Activated T-cell treated with anti-CD3 and anti-CD28 coated beads, Interleukin-2, amount 50 U/mL, for 4 hours (primary cell): Measurements from ENCODE around the gene SLC25A28. TPM values are rescaled to one million over a fixed set of nuclear protein-coding genes. Genes with fewer than 3 reads are reported as not detected.
"Not testable (repeated sequence)": the region's sequence is repeated elsewhere in the genome, so short reads cannot be mapped to it uniquely, and the experiment has no call there.

Experiments
- ATAC-seq, 2 donors: fragments of 200-7000 bp; cut with Tn5 transposase; one replicate each; pipeline ENCODE4 v1.10.0; 2021
- DNase-seq: peaks from one replicate; pipeline ENCODE4 v3.0.0-alpha.2; 2020
- H3K27me3 Mint-ChIP-seq: one replicate; pipeline ENCODE4 v1.8.0; 2021; ENCODE audit warnings: low read depth, mixed read lengths
- H3K36me3 Mint-ChIP-seq: one replicate; pipeline ENCODE4 v1.8.0; 2022; ENCODE audit warnings: mixed read lengths; ENCODE audit not compliant: insufficient read depth
- H3K4me1 Mint-ChIP-seq: one replicate; pipeline ENCODE4 v1.8.0; 2021; ENCODE audit warnings: low read depth, mixed read lengths
- H3K4me3 Mint-ChIP-seq: one replicate; pipeline ENCODE4 v1.8.0; 2021; ENCODE audit warnings: mild to moderate bottlenecking, moderate library complexity, mixed read lengths
- H3K9me3 Mint-ChIP-seq: one replicate; pipeline ENCODE4 v1.8.0; 2021; ENCODE audit warnings: mixed read lengths
- total RNA-seq, 3 donors: library from RNA; stranded (reverse); gene quantifications; one replicate each; pipeline ENCODE4 v1.2.1, GENCODE V29; 2021

The SLC25A28 gene
- total RNA-seq, 3 donors from 2014 or later, result 58.8 to 65.3 (median 64.7) TPM

- Mint-ChIP-seq H3K4me1 (peaks cover 29% of the 10 kb centered on the region), H3K27me3 (no peaks in the 10 kb centered on the region), H3K9me3 (no peaks in the 10 kb centered on the region), H3K36me3 (peaks cover 20% of the 10 kb centered on the region), H3K4me3 (no peak overlapping the region)
- ATAC-seq (peak; percentile 50 to 54), DNase-seq (no peak)
Observed at GRCh38 chr10:99612167-99612831, 7.9 kb downstream of the SLC25A28 start.

- peaks cover 20% of the 10 kb centered on the region for H3K36me3 Mint-ChIP-seq
- no peak overlapping the region for H3K4me3 Mint-ChIP-seq
- H3K4me1 Mint-ChIP-seq, result peaks cover 21% of the 10 kb centered on the region
- ATAC-seq, result no peak
- no peaks in the 10 kb centered on the region for H3K27me3 Mint-ChIP-seq
- H3K9me3 Mint-ChIP-seq, result no peaks in the 10 kb centered on the region
- DNase-seq, result no peak
Observed at GRCh38 chr10:99611326-99611725, 8.9 kb downstream of the SLC25A28 start.

GRCh38 chr10:99610221-99610620 is 10.0 kb downstream of the SLC25A28 start:
- Mint-ChIP-seq H3K4me1 (peaks cover 11% of the 10 kb centered on the region), H3K9me3 (no peaks in the 10 kb centered on the region), H3K4me3 (no peak overlapping the region), H3K27me3 (no peaks in the 10 kb centered on the region), H3K36me3 (peaks cover 17% of the 10 kb centered on the region)
- DNase-seq, result no peak
- ATAC-seq, result no peak

- Mint-ChIP-seq H3K9me3 (no peaks in the 10 kb centered on the region), H3K36me3 (peaks cover 17% of the 10 kb centered on the region), H3K27me3 (no peaks in the 10 kb centered on the region), H3K4me1 (peaks cover 6% of the 10 kb centered on the region), H3K4me3 (no peak overlapping the region)
- no peak for DNase-seq
- ATAC-seq, result no peak
Observed at GRCh38 chr10:99609186-99609585, 11.1 kb downstream of the SLC25A28 start.

- ATAC-seq, result no peak
- no peak for DNase-seq
- Mint-ChIP-seq H3K4me1 (no peaks in the 10 kb centered on the region), H3K4me3 (no peak overlapping the region), H3K9me3 (no peaks in the 10 kb centered on the region), H3K36me3 (peaks cover 10% of the 10 kb centered on the region), H3K27me3 (peaks cover 8% of the 10 kb centered on the region)
Observed at GRCh38 chr10:99605351-99605750, 14.9 kb downstream of the SLC25A28 start.

- peaks cover 7% of the 10 kb centered on the region for H3K36me3 Mint-ChIP-seq
- H3K9me3 Mint-ChIP-seq, result no peaks in the 10 kb centered on the region
- H3K4me1 Mint-ChIP-seq, result no peaks in the 10 kb centered on the region
- peaks cover 8% of the 10 kb centered on the region for H3K27me3 Mint-ChIP-seq
- DNase-seq, result no peak
- no peak overlapping the region for H3K4me3 Mint-ChIP-seq
- no peak for ATAC-seq
Observed at GRCh38 chr10:99604862-99605261, 15.4 kb downstream of the SLC25A28 start.

GRCh38 chr10:99598781-99599509 is 21.3 kb downstream of the SLC25A28 start:
- no peak overlapping the region for H3K4me3 Mint-ChIP-seq

GRCh38 chr10:99598011-99598410 is 22.2 kb downstream of the SLC25A28 start:
- no peak for ATAC-seq
- H3K4me1 Mint-ChIP-seq, result no peaks in the 10 kb centered on the region
- no peak overlapping the region for H3K4me3 Mint-ChIP-seq
- H3K36me3 Mint-ChIP-seq, result peaks cover 2% of the 10 kb centered on the region
- H3K9me3 Mint-ChIP-seq, result no peaks in the 10 kb centered on the region
- H3K27me3 Mint-ChIP-seq, result peaks cover 9% of the 10 kb centered on the region
- no peak for DNase-seq

More at GRCh38 chr10:99598781-99599509, 21.3 kb downstream of the SLC25A28 start:
- Mint-ChIP-seq H3K9me3 (no peaks in the 10 kb centered on the region), H3K36me3 (peaks cover 2% of the 10 kb centered on the region), H3K27me3 (peaks cover 10% of the 10 kb centered on the region), H3K4me1 (no peaks in the 10 kb centered on the region)
- DNase-seq (no peak), ATAC-seq (no peak)

GRCh38 chr10:99596708-99597107 is 23.5 kb downstream of the SLC25A28 start:
- H3K4me3 Mint-ChIP-seq, H3K27me3 Mint-ChIP-seq, DNase-seq, H3K4me1 Mint-ChIP-seq, H3K9me3 Mint-ChIP-seq, ATAC-seq, H3K36me3 Mint-ChIP-seq: not testable (repeated sequence)

- H3K36me3 Mint-ChIP-seq, result no peaks in the 10 kb centered on the region
- ATAC-seq, result no peak
- no peaks in the 10 kb centered on the region for H3K9me3 Mint-ChIP-seq
- H3K27me3 Mint-ChIP-seq, result peaks cover 2% of the 10 kb centered on the region
- no peaks in the 10 kb centered on the region for H3K4me1 Mint-ChIP-seq
- no peak overlapping the region for H3K4me3 Mint-ChIP-seq
- DNase-seq, result no peak
Observed at GRCh38 chr10:99595770-99596465, 24.3 kb downstream of the SLC25A28 start.

GRCh38 chr10:99595236-99595635 is 25.0 kb downstream of the SLC25A28 start:
- no peak for ATAC-seq
- no peaks in the 10 kb centered on the region for H3K4me1 Mint-ChIP-seq
- no peaks in the 10 kb centered on the region for H3K9me3 Mint-ChIP-seq
- no peak for DNase-seq
- no peaks in the 10 kb centered on the region for H3K36me3 Mint-ChIP-seq
- peaks cover 2% of the 10 kb centered on the region for H3K27me3 Mint-ChIP-seq
- no peak overlapping the region for H3K4me3 Mint-ChIP-seq

GRCh38 chr10:99593312-99593711 is 26.9 kb downstream of the SLC25A28 start:
- Mint-ChIP-seq H3K27me3 (peaks cover 6% of the 10 kb centered on the region), H3K4me1 (no peaks in the 10 kb centered on the region), H3K36me3 (no peaks in the 10 kb centered on the region), H3K4me3 (no peak overlapping the region), H3K9me3 (no peaks in the 10 kb centered on the region)
- DNase-seq (no peak), ATAC-seq (no peak)

- Mint-ChIP-seq H3K9me3 (no peaks in the 10 kb centered on the region), H3K4me3 (no peak overlapping the region), H3K4me1 (no peaks in the 10 kb centered on the region), H3K36me3 (no peaks in the 10 kb centered on the region), H3K27me3 (peaks cover 9% of the 10 kb centered on the region)
- no peak for ATAC-seq
- no peak for DNase-seq
Observed at GRCh38 chr10:99590799-99591198, 29.4 kb downstream of the SLC25A28 start.

GRCh38 chr10:99583687-99584086 is 36.6 kb downstream of the SLC25A28 start:
- ATAC-seq, result no peak
- Mint-ChIP-seq H3K27me3 (peaks cover 4% of the 10 kb centered on the region), H3K4me3 (no peak overlapping the region), H3K4me1 (no peaks in the 10 kb centered on the region), H3K36me3 (no peaks in the 10 kb centered on the region), H3K9me3 (no peaks in the 10 kb centered on the region)
- no peak for DNase-seq
